OCI-LY3 (cell line): ENCODE measurements around the gene NUBPL.

ENCODE experiments used
- H2AFZ ChIP-seq: fragments of 200-600, 300-600 bp; shearing (Covaris generic); 2 replicates; pipeline ENCODE4 v1.6.0; 2014; ENCODE audit warnings: antibody characterized with exemption, low read depth, low read length
- H3K27ac ChIP-seq: fragments of 200-600, 300-600 bp; sonication (generic); 2 replicates; pipeline ENCODE4 v1.5.1; 2014; ENCODE audit warnings: mild to moderate bottlenecking, low read length, moderate library complexity, mixed read lengths
- H3K27me3 ChIP-seq: fragments of 200-600, 300-600 bp; sonication (generic); 2 replicates; pipeline ENCODE4 v1.6.1; 2014; ENCODE audit warnings: low read depth, low read length, mixed read lengths
- H3K36me3 ChIP-seq: fragments of 200-600, 300-600 bp; sonication (generic); replicated peaks from 2 replicates; pipeline ENCODE3; 2014; ENCODE audit warnings: low read depth, low read length, mixed read lengths
- H3K4me1 ChIP-seq: fragments of 300-600, 200-600 bp; sonication (generic); 2 replicates; pipeline ENCODE4 v1.6.1; 2014; ENCODE audit warnings: low read length, mixed read lengths
- H3K4me2 ChIP-seq: fragments of 200-600, 300-600 bp; sonication (generic); 2 replicates; pipeline ENCODE4 v1.6.1; 2014; ENCODE audit warnings: low read length, mixed read lengths
- H3K4me3 ChIP-seq: fragments of 300-600, 200-600 bp; sonication (generic); 2 replicates; pipeline ENCODE4 v1.5.1; 2014; ENCODE audit warnings: antibody characterized with exemption, mild to moderate bottlenecking, low read length, moderate library complexity
- H3K79me2 ChIP-seq: fragments of 300-600, 200-600 bp; shearing (Covaris generic); 2 replicates; pipeline ENCODE4 v1.6.1; 2014; ENCODE audit warnings: mild to moderate bottlenecking, low read length, mixed read lengths
- H3K9ac ChIP-seq: fragments of 300-600, 200-600 bp; shearing (Covaris generic); 2 replicates; pipeline ENCODE4 v1.6.0; 2014; ENCODE audit warnings: mild to moderate bottlenecking, low read length, moderate library complexity
- H3K9me3 ChIP-seq: fragments of 200-600, 300-600 bp; shearing (Covaris generic); 2 replicates; pipeline ENCODE4 v1.6.1; 2014; ENCODE audit warnings: low read length, mixed read lengths; ENCODE audit not compliant: insufficient read depth
- H4K20me1 ChIP-seq: fragments of 200-600, 300-600 bp; sonication (generic); 2 replicates; pipeline ENCODE4 v1.6.1; 2016; ENCODE audit warnings: low read length, mixed read lengths; ENCODE audit not compliant: insufficient read depth
- EZH2phosphoT487 ChIP-seq: fragments of 200-600 bp; shearing (Covaris generic); IDR thresholded peaks from 2 replicates; pipeline ENCODE4 v1.6.1; 2018; ENCODE audit warnings: antibody characterized with exemption, mixed run types, low read depth
- TF ChIP-seq, protein P1 (sequence below): fragments of 200-600, 300-600 bp; sonication (generic); IDR thresholded peaks from 2 replicates; pipeline ENCODE4 v1.5.1; 2014; ENCODE audit warnings: antibody characterized with exemption, low read length, low read depth

Gene NUBPL

GRCh38 chr14:31556191-31556590 lies 5.0 kb upstream of the NUBPL start:
- Histone ChIP-seq H3K4me3 (no peak overlapping the region), H4K20me1 (no peaks in the 10 kb centered on the region), H3K27me3 (peaks cover 8% of the 10 kb centered on the region; the same call in 1 of the 2 replicates), H3K9me3 (no peaks in the 10 kb centered on the region), H3K4me2 (no peak overlapping the region), H3K79me2 (no peaks in the 10 kb centered on the region), H3K36me3 (no peaks in the 10 kb centered on the region), H3K9ac (no peak overlapping the region), H2AFZ (no peak overlapping the region), H3K27ac (no peak overlapping the region), H3K4me1 (peaks cover 5% of the 10 kb centered on the region)
- TF ChIP-seq, protein P1, sequence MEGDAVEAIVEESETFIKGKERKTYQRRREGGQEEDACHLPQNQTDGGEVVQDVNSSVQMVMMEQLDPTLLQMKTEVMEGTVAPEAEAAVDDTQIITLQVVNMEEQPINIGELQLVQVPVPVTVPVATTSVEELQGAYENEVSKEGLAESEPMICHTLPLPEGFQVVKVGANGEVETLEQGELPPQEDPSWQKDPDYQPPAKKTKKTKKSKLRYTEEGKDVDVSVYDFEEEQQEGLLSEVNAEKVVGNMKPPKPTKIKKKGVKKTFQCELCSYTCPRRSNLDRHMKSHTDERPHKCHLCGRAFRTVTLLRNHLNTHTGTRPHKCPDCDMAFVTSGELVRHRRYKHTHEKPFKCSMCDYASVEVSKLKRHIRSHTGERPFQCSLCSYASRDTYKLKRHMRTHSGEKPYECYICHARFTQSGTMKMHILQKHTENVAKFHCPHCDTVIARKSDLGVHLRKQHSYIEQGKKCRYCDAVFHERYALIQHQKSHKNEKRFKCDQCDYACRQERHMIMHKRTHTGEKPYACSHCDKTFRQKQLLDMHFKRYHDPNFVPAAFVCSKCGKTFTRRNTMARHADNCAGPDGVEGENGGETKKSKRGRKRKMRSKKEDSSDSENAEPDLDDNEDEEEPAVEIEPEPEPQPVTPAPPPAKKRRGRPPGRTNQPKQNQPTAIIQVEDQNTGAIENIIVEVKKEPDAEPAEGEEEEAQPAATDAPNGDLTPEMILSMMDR, result no peak
- no peak for TF ChIP-seq EZH2phosphoT487

GRCh38 chr14:31559939-31560338 lies 1.3 kb upstream of the NUBPL start:
- Histone ChIP-seq H3K36me3 (no peaks in the 10 kb centered on the region), H3K4me2 (no peak overlapping the region), H3K4me3 (no peak overlapping the region), H3K27ac (no peak overlapping the region), H3K27me3 (no peaks in the 10 kb centered on the region), H3K9me3 (no peaks in the 10 kb centered on the region), H2AFZ (0 out of 2 replicates have a peak overlapping the region, but pooled peaks have one; percentile 94), H3K4me1 (peaks cover 10% of the 10 kb centered on the region), H4K20me1 (no peaks in the 10 kb centered on the region), H3K9ac (no peak overlapping the region), H3K79me2 (no peaks in the 10 kb centered on the region)
- no peak for TF ChIP-seq EZH2phosphoT487
- TF ChIP-seq, protein P1, result no peak

DNA sequence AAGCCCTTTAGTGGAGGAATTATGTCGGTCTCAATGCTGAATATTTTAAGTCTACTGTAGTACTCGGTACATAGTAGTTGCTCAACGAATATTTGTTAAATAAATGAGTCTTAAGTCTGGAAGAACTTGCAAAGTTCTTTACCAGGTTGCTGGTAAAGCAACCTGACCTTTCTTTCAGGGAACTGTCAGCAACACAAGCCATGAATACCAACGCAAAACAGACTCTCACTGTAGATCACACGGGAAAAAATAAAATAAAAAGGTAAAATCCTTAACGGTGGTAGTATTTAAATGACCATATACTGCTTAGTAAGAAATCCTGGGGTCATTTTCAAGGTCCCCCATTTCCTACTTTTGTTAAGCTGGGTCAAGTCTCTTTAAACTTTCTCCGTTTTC lies 447 bp upstream of the NUBPL start:
- TF ChIP-seq, protein P1, result no peak
- no peak for TF ChIP-seq EZH2phosphoT487
- Histone ChIP-seq H4K20me1 (no peaks in the 10 kb centered on the region), H3K79me2 (no peaks in the 10 kb centered on the region), H3K27me3 (no peaks in the 10 kb centered on the region), H2AFZ (peak overlapping the region; percentile 94), H3K4me2 (peak overlapping the region; percentile 81), H3K9me3 (no peaks in the 10 kb centered on the region), H3K4me1 (peaks cover 10% of the 10 kb centered on the region), H3K27ac (0 out of 2 replicates have a peak overlapping the region, but pooled peaks have one; percentile 2), H3K36me3 (no peaks in the 10 kb centered on the region), H3K9ac (peak overlapping the region; percentile 74), H3K4me3 (peak overlapping the region; percentile 89)

DNA sequence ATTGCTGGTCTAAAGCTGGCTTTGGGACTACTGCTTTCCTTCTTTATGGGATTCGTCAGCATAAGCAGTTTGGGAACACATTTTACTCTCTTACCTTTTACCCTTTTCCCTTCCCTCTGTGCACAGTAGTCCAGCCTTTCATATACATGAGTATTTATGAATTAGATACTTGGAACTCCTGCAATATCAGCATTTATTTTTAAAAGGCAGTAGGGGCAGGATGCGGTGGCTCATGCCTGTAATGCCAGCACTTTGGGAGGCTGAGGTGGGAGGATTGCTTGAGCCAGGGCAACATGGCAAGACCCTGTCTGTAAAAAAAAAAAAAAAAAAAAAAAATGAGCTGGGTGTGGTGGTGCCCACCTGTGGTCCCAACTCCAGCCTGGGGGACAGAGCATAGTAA lies 3.0 kb downstream of the NUBPL start:
- Histone ChIP-seq H3K4me1 (peaks cover 10% of the 10 kb centered on the region), H2AFZ (no peak overlapping the region), H4K20me1 (no peaks in the 10 kb centered on the region), H3K4me2 (no peak overlapping the region), H3K79me2 (no peaks in the 10 kb centered on the region), H3K4me3 (no peak overlapping the region), H3K27ac (no peak overlapping the region), H3K27me3 (no peaks in the 10 kb centered on the region), H3K36me3 (peaks cover 11% of the 10 kb centered on the region), H3K9me3 (no peaks in the 10 kb centered on the region), H3K9ac (no peak overlapping the region)
- TF ChIP-seq EZH2phosphoT487, result no peak
- TF ChIP-seq, protein P1, result no peak
